A673 (cell line): Measurements from ENCODE around the gene OTOR. TPM values are rescaled to one million over a fixed set of nuclear protein-coding genes. Genes with fewer than 3 reads are reported as not detected.
A peak's percentile ranks its signal among the peaks of the same experiment; 100 is the strongest.

Experiments
- Bru-seq: library from RNA; stranded (reverse); fragments of 400-500 nt; gene quantifications from one replicate; lab custom pipeline; 2021; lab: Mats Ljungman, UMichigan
- BruChase-seq, 2 experiments: library from RNA; stranded (reverse); fragments of 400-500 nt; gene quantifications; one replicate each; lab custom pipeline; 2021; lab: Mats Ljungman, UMichigan
- BruUV-seq: library from RNA; stranded (reverse); fragments of 400-500 nt; replicated peaks from 2 replicates; lab custom pipeline; 2021; lab: Mats Ljungman, UMichigan
- CTCF ChIA-PET: fragments of 300-600 bp; sonication (Branson Sonifier 250); formaldehyde crosslinking; loops from one replicate; lab custom pipeline; 2022; ENCODE audit warnings: antibody characterized with exemption; lab: Charles Lee
- POLR2A ChIA-PET: fragments of 300-600 bp; sonication (Branson Sonifier 250); formaldehyde crosslinking; loops from one replicate; lab custom pipeline; 2022; ENCODE audit warnings: antibody characterized with exemption; ENCODE audit not compliant: low non-redundant PET; lab: Charles Lee
- DNase-seq: peaks from one replicate; pipeline ENCODE4 v3.0.0-alpha.2; 2015; ENCODE audit warnings: low spot score
- H3K27ac ChIP-seq: fragments of 200-600 bp; sonication (generic); 2 replicates; pipeline ENCODE4 v1.5.1; 2016; ENCODE audit warnings: mixed run types, low read depth, mild to moderate bottlenecking, mixed read lengths, antibody characterized with exemption, low read length; ENCODE audit not compliant: poor library complexity, severe bottlenecking
- H3K27me3 ChIP-seq: fragments of 200-600 bp; sonication (generic); replicated peaks from 2 replicates; pipeline ENCODE4 v1.6.1; 2017; ENCODE audit warnings: mixed run types, low read depth, mild to moderate bottlenecking, mixed read lengths, antibody characterized with exemption, low read length; ENCODE audit not compliant: insufficient read depth, poor library complexity
- H3K36me3 ChIP-seq: fragments of 200-600 bp; sonication (generic); 2 replicates; pipeline ENCODE4 v1.6.1; 2016; ENCODE audit warnings: mixed run types, mild to moderate bottlenecking, mixed read lengths, antibody characterized with exemption, low read length; ENCODE audit not compliant: insufficient read depth, poor library complexity, severe bottlenecking
- H3K4me1 ChIP-seq: fragments of 200-600 bp; sonication (generic); 2 replicates; pipeline ENCODE4 v1.6.1; 2017; ENCODE audit warnings: mixed run types, mild to moderate bottlenecking, mixed read lengths, antibody characterized with exemption, low read length; ENCODE audit not compliant: insufficient read depth, poor library complexity, severe bottlenecking
- H3K4me3 ChIP-seq: fragments of 200-600 bp; sonication (generic); 2 replicates; pipeline ENCODE4 v1.5.1; 2016; ENCODE audit warnings: low read depth, mixed run types, mild to moderate bottlenecking, mixed read lengths, low read length; ENCODE audit not compliant: poor library complexity, severe bottlenecking
- H3K9me3 ChIP-seq: fragments of 200-600 bp; sonication (generic); 2 replicates; pipeline ENCODE4 v1.6.1; 2016; ENCODE audit warnings: mixed run types, low read depth, mild to moderate bottlenecking, mixed read lengths, antibody characterized with exemption, low read length; ENCODE audit not compliant: poor library complexity, severe bottlenecking
- CTCF ChIP-seq: fragments of 300-800, 200-600 bp; sonication (generic); conservative IDR thresholded peaks from 2 replicates; pipeline ENCODE4 v1.5.1; 2017; ENCODE audit warnings: low read depth, mild to moderate bottlenecking, antibody characterized with exemption, low read length, moderate library complexity, mixed read lengths
- EZH2 ChIP-seq: fragments of 200-600 bp; sonication (generic); IDR thresholded peaks from 2 replicates; pipeline ENCODE4 v1.6.1; 2017; ENCODE audit warnings: borderline replicate concordance, low read depth, mild to moderate bottlenecking, mixed read lengths, antibody characterized with exemption, low read length; ENCODE audit not compliant: poor library complexity, severe bottlenecking
- intact Hi-C: fragments of 100-400 bp; cut with micrococcal nuclease; formaldehyde crosslinking; loops from one replicate; pipeline ENCODE4 v1.10.0; 2022; ENCODE audit not compliant: unreplicated experiment
- long read RNA-seq: library from polyadenylated mRNA; stranded (forward); transcript quantifications from one replicate; pipeline ENCODE4 v2.0.0, GENCODE V29; 2022
- total RNA-seq: library from RNA; stranded (reverse); gene quantifications from 2 replicates; pipeline ENCODE4 v1.2.3, GENCODE V29; 2021

Gene OTOR
- total RNA-seq (not detected in 2 replicates), Bru-seq, nascent RNA (percentile 28 among the genes with signal in this experiment), BruChase-seq, experiment 1, labeled RNA remaining after a 2-hour chase (percentile 22 among the genes with signal in this experiment), BruChase-seq, experiment 2, labeled RNA remaining after a 6-hour chase (percentile 25 among the genes with signal in this experiment)
- long read RNA-seq = 0 reads

DNA sequence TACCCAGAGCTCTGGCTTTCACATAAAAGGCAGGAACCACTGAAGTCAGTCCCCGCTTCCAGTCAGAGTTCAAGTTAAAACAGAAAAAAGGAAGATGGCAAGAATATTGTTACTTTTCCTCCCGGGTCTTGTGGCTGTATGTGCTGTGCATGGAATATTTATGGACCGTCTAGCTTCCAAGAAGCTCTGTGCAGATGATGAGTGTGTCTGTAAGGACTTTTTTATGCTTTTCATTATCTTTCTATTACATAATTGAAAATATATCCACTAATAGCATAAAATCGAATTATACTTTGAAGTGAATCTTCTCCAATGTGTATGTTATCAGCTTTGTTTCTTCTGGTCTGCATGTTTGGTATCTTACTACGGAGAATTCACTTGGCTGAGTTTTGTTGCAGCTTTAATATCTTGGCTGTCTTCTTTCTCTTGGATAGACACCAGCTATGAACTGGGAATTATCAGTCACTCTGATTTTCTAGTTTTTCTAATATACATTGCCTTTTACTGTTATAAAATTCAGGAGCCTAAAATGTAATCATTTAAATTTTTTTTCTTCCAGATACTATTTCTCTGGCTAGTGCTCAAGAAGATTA lies at the start of gene OTOR:
OTOR (plus strand) TSS at position 51 of the 593 bp plus-strand sequence; CDS start at position 95, 44 bp downstream.
- TF ChIP-seq CTCF (no peak), EZH2 (no peak)
- Histone ChIP-seq H3K27ac (no peak within 1 kb of the TSS), H3K36me3 (no peaks in the 10 kb centered on the region), H3K4me1 (no peaks in the 10 kb centered on the region), H3K4me3 (no peak within 1 kb of the TSS), H3K27me3 (peaks cover 23% of the 10 kb centered on the region), H3K9me3 (no peaks in the 10 kb centered on the region)
- CTCF ChIA-PET = interaction anchor here (0.6 kb wide), 1 partner anchor 1223 kb away, joined by 3 read pairs; no protein-coding TSS in a partner anchor
- BruUV-seq = no TSS peak
- DNase-seq = no peak
- intact Hi-C loops = loop anchor here (5.0 kb wide), 1 partner anchor 231 kb away; no protein-coding TSS in a partner anchor
- POLR2A ChIA-PET = no interaction called here

GRCh38 chr20:16699293-16699692 lies 48.9 kb upstream of the OTOR start:
- DNase-seq = no peak
- Histone ChIP-seq H3K4me1 (no peaks in the 10 kb centered on the region), H3K27ac (no peak overlapping the region), H3K27me3 (peaks cover 4% of the 10 kb centered on the region), H3K4me3 (no peak overlapping the region), H3K36me3 (no peaks in the 10 kb centered on the region), H3K9me3 (no peaks in the 10 kb centered on the region)
- CTCF ChIA-PET = no interaction called here
- POLR2A ChIA-PET = no interaction called here
- BruUV-seq = no TSS peak
- intact Hi-C loops = no loop called here
- TF ChIP-seq EZH2 = no peak
- TF ChIP-seq CTCF = no peak

GRCh38 chr20:16701296-16701695 lies 46.9 kb upstream of the OTOR start:
- Histone ChIP-seq H3K9me3 (no peaks in the 10 kb centered on the region), H3K27ac (no peak overlapping the region), H3K4me1 (no peaks in the 10 kb centered on the region), H3K4me3 (no peak overlapping the region), H3K36me3 (no peaks in the 10 kb centered on the region), H3K27me3 (peaks cover 4% of the 10 kb centered on the region)
- TF ChIP-seq CTCF (peak; percentile 53), EZH2 (no peak)
- BruUV-seq = no TSS peak
- POLR2A ChIA-PET = no interaction called here
- peak; percentile 21 for DNase-seq
- intact Hi-C loops = loop anchor here (2.0 kb wide), 1 partner anchor 60 kb away; no protein-coding TSS in a partner anchor
- CTCF ChIA-PET = interaction anchor here (1.2 kb wide), 1 partner anchor 60 kb away, joined by 3 read pairs; no protein-coding TSS in a partner anchor
